T follicular helper cell (primary cell): Measurements from ENCODE around the gene CTTN.

Source experiments
- DNase-seq: peaks from one replicate; pipeline ENCODE4 v3.0.0-alpha.2; 2020; ENCODE audit warnings: low read depth
- total RNA-seq, 2 experiments: gene quantifications; one replicate each; lab custom pipeline; 2026; lab: John Stamatoyannopoulos, UW

Gene CTTN
- 2.0 to 55.5 reads per million in 2 experiments for total RNA-seq

DNA sequence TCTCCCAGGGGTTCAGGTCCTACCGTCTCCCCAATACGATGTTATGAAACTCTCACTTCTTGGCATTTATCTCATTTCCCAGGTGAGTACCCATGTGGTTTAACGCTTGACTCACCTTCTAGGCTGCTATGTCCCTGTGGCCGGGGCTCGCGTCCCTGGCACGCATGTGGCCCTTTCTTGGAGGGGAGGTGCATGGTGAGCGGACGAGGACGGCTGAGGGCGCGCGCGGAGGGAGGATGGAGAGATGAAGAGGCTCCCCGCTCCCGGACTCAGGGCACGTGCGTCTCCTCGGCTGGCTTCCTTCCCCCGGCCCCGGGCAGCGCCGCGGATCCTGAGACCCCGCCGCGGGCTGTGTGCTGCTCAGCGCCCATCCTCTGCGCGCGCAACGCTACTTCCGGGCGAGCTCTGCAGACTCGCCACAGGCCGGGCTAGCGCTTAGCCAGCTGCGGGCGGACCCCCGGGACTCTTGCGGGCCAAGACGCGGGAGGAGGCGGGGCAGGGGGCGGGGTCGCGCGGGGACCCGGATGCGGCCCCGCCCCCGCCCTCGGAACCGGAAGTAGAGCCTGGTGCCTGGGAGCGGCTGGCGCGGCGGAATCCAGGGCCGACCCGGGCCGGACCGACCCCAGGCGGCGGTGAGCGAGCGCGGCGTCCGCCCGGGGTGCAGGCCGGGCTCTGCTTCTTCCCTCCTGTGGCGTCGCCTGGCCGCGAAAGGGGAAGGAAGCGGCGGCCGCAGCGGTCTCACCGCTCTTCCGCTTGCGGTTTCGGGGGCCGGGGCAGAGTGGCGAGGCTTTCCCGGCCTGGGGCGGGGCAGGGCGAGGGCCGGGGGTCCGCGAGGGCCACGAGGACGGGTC, at the start of gene CTTN:
Gene CTTN, plus strand, starts transcription at position 547 of the 851 bp plus-strand sequence. CDS start 8,769 bp downstream, outside the sequence.
- DNase-seq: peak; percentile 37

DNA sequence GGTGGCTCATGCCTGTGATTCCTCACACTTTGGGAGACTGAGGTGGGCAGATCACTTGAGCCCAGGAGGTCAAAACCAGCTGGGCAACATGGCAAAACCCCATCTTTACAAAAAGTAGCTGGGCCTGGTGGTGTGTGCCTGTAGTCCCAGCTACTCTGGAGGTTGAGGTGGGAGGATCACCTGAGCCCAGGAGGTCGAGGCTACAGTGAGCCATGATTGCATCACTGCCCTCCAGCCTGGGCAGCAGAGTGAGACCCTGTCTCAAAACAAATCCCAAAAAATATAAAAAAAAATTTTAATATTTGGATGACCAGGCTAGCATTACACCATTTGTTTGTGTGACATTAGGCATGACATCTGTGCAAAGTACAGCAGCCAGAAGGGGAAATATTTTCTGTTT, 49.7 kb upstream of the CTTN start:
- DNase-seq: no peak

DNA sequence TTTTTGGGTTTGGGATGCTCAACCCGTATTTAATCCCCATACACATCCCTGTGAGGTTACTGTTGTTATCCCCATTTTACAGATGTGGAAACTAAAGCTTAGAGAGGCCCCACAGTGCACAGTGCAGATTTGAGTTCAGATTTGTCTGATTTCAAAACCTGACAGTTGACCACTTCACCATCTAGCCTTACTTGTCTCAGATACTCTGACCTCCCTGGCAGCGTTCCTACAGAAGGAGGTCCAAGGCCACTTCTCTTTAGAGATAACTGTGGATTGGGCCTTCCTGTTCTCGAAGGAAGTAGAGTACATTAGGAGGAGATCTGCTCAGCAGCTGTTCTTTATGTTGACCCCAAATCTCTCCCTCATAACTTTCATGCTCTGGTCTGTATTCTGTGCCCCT, 46.7 kb upstream of the CTTN start:
- DNase-seq: no peak

DNA sequence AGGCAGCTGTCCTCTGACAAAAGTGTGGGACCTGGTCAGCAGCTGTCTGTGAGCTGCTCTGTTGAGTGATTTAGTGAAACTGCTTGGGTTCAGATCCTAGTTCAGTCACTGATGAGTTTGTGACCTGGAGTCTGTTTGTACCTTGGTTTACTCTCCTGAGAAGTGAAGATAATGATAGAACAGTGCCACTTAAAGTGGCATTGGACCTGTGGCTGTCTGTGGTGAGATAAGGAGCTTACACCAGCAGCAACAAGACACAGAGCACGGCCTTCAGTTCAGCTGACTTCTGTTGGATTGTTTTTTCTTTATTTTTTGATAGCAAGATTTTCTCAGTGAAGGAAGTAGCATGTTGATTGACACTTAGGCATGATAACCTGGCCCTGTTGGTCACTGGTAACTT, 46.2 kb upstream of the CTTN start:
- DNase-seq: no peak

DNA sequence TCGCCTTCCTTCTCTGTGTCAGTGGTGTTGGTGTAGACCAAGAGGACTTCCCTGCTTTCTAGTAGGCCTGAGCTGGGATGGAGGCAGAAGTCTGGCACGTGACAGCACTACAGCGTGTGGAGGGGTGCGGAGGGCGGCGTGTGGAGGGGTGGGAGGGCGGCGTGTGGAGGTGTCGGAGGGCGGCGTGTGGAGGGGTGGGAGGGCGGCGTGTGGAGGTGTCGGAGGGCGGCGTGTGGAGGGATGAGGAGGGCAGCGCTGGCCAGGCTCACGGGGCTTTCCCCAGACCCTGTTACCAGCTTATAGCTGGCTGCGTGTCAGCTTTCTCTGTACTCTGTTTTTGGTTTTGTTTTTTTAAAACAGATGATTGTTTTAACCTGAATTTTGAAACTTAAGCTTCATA, 45.7 kb upstream of the CTTN start:
- DNase-seq: no peak

DNA sequence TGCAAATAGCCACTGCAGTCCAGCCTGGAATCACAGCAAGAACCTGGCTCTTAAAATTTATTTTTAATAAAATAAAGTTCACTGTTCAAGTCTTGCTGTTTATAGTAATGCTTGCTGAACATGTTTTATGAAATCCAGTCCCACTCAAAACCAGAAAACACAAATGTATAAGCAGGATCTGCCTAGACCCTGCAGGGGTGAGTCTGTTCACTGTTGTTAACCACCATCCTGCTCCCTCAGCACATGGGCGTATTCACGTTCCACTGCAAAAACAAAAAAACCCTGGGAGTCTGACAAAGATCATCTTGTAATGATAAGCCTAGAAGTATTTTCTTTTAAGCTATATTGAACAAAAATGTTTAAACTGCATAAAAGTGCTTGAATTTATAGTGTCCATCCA, 45.0 kb upstream of the CTTN start:
- DNase-seq: no peak

DNA sequence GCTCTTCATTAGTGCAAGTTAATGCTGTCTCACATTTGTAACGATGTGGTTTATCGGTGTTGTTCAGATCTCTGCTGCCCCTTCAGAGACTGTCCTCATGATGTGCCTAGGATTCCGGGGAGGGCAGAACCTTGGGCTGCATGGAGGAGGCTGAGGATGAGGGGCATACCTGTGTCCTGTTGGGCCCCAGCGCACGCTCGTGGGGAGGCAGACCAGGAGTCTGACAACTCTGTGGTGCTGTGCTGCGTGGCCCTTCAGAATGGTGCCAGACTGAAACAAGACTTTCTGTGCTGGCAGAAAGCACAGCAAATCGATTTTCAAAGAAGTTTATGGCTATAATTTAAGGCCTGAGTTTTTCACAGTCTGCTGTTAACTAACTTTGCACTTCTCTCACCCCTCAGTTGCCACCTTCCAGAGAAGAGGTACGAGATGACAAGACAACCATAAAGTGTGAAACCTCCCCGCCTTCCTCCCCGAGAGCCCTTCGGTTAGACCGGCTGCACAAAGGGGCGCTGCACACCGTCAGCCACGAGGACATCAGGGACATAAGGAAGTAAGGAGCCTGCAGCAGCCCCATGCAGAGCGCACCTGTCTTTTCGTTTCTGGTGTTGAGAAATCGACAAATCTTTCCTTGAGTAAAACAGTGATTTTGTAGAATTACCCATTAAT, 44.3 kb upstream of the CTTN start:
- no peak for DNase-seq

DNA sequence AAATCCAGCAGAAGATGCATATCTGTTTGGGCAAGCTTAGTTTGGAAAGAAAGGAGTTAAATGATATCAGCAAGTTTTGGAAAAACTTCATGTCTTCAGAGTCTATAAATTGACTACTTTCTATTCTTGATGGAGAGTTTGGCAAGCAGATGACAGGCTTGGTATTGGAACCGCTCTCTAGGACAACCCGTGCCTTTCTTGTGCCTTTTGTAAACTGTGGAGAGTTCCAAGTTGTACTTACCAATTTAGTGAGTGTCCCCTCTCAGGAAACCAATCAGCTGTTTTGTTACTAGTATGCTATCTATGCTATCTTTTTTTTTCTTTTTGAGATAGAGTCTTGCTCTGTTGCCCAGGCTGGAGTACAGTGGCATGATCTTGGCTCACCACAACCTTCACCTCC, 43.7 kb upstream of the CTTN start:
- DNase-seq: no peak

DNA sequence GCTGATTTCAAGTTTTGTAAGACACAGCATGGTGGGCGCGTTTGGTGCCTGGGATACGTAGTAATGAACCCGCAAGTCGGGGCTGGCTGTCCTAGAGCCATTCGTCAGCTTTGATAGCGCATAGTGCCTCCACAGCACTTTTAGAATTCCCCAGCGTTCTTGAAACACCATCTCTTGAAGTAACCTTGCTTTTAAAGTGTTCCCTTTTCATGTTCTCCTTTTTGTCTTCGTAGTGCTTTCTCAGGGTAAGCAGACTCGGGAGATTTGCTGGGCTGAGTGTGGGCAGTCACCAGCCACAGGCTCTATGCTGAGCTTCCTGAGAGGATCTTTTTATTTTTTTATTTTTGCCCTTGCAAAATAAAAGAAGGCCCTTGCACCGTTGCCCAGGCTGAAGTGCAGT, 39.6 kb upstream of the CTTN start:
- no peak for DNase-seq

DNA sequence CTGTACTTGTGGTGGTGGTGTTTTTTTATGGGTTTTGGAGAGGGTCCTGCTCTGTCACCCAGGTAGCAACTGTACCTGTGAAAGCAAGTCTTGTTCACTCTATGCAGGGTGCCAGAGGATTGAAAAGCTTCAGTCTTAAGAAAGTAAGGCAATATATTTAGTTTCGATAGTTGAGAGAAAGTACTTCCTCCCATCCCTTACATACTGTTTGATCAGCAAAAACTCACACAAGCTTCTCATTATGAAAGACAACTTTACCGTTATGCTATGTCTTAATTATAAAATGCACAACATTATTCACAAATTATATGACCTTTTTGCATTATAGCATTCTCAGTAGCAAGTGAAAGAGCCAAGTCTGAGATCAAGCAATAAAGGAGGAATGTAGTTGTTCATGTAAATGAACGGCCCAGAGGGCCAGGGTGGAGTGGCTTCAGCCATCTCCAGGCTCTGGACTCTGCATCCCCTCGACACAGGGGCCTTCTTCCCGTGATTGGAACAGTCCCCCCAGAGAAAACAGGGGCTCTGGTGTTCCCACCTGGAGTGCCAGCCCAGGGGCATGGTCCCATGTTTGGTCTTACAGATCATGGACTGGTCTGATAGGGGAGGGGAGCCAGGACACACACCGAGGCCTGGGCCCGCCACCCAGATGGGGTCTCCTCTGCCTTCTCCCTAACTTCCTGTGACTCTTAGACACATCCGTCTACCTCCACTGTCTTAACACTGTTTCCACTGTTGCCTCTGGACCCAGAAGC, 38.7 kb upstream of the CTTN start:
- DNase-seq: no peak

DNA sequence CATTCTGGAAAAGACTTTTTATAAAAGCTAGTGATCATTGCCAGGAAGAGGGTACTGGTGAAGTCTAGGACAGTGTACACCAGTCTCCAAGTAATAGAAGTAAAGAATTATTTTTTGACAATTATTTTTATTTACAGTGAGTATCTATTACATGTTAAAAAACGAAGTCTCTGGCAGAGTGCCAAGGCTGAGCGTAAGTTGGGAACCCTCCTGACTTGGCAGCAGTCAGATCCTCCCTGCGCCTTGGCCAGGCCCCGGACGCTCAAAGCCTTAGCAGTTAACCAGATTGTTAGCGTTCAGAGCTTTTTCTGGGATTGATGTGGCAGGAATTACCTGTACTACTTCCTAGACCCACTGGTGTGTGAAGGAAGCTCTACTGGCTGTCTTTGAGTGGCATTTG, 38.1 kb upstream of the CTTN start:
- DNase-seq: no peak

DNA sequence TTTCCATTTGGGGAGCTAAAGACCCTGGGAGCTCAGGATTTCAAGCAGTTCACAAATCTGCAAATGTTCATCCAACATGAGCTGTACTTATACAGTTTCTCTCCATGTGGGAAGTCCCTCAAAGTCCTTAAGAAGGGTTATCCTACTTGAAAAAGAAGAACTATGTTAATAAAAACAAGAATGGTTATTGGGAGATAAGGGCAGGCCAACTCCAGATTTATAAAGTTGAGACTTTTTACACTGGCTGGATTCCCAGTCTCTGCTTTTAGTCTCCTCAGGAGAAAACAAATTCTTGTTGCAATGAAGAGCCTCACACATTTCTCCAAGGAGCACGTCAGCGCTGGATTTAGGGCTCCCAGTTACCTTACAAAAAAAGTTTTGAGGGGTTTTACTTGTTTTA, 34.2 kb upstream of the CTTN start:
- DNase-seq: no peak

DNA sequence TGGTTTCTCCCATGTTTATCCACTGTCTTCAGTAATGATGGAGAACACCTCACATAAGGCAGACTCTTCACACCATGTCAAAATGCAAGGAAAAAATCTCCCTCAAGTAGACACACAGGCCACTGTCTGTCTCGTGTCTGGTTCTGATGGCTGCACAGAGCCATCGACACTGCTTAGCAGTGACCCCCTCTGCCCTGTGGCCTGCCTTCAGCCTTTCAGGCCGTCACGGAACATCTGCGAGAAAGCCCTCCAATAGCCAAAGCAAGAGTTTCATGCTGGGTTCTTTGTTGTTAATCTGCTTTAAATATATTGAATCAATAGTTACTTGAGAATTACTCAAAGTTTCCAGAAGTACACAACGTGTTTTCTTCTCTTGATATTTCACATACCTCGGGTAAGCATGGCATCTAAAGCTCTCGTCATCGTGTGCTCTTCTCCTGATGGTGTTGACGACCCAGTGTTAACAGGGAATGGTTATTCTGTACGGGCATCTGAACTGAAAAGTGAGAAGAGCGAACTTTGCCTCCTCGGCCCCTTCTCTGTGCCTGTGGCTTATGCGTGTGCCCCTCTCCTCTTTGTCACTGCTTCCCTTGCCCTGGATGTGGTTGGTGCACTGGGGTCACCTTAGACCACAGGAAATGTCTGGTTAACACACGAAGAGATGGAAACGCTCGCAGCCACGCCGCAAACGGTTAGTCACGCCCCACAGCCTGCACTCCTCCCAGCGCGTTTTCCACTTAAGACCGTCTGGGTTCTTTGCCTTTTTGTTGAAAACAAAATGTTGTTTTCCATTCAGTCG, 33.4 kb upstream of the CTTN start:
- no peak for DNase-seq

DNA sequence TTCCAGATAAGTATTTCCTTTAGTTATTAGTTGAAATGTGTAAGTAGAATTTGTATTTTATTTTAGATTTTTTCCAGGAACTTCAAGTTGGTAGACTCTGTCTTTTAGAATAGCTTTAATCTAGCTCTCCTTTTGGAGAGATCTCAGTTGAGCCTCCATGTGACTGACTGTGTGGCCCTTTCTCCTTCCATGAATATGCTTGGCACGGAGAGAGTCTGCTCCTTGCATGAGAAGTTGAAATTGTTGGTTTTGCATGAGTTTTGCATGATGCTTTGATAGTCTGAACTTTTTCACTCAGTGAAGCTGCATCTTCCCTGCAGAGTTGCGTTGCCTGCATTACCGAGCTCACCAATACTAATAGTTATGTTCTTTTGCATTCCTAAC, 32.8 kb upstream of the CTTN start:
- no peak for DNase-seq

DNA sequence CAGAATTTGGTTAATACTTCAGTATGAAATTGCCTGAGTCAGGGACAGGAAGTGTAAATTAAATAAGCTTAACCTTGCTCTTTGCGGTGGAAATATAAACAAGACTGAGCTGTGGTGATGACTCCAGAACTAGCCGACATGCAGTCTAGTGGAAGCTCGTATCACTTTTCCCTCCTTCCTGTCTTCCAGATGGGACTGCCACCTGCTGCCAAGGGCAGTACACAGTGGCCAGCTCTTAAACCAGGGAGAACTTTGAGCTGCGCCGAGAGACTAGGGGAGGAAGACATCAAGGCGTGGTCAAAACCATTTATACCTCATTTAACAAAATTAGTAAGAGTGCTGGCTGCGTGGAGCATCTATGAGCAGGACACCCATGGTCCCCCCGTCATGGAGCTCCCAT, 31.3 kb upstream of the CTTN start:
- no peak for DNase-seq

DNA sequence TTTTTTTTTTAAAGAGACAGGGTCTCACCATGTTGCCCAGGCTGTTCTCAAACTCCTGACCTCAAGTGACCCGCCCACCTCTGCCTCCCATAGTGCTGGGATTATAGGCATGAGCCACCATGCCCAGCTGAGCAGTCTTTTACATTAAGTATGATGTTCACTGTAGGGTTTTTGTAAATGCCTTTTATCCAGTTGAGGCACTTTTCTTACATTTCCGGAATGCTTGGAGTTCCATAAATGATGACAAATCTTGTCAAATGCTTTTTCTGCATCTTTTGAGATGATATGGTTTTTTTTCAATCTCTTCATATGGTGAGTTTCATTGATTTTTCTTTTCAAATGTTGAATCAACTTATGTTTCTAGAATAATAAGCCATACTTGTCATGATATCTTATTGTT, 29.4 kb upstream of the CTTN start:
- DNase-seq: no peak

DNA sequence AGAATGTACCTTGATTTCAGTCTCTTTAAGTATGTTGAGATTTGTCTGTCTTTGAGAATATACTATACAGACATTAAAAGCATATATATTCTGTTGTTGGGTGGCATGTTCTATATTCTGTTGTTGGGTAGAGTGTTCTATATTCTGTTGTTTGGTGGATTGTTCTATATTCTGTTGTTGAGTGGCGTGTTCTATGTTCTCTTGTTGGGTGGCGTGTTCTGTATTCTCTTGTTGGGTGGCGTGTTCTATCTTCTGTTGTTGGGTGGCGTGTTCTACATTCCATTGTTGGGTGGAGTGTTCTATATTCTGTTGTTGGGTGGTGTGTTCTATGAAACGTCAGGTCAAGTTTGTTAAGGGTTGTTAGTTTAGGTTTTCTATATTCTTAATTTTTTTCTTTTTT, 27.1 kb upstream of the CTTN start:
- no peak for DNase-seq

DNA sequence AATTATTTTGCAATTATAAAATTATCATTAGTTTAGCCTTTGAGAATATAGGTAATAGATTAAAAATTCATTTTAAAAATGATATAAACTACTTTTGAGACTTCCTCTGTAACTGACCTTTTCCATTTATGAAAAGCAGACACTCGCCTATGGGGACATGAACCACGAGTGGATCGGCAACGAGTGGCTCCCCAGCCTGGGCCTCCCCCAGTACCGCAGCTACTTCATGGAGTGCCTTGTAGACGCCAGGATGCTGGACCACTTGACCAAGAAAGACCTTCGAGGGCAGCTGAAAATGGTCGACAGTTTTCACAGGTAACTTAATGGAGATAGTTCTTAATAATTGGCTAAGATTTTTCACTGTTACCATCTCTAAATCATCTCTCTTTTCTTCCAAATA, 26.3 kb upstream of the CTTN start:
- DNase-seq: no peak

DNA sequence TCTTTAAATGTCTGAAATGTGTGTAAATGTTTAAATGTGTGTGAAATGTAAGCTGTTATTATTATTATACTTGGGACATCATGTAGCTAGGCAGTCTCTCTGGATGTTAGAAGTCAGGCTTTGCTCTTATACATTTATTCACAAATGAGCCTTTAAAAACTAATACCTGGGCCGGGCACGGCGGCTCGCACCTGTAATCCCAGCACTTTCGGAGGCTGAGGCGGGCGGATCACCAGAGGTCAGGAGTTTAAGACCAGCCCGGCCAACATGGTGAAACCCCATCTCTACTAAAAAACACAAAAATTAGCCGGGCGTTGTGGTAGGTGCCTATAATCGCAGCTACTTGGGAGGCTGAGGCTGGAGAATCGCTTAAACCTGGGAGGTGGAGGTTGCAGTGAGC, 21.7 kb upstream of the CTTN start:
- DNase-seq: no peak

DNA sequence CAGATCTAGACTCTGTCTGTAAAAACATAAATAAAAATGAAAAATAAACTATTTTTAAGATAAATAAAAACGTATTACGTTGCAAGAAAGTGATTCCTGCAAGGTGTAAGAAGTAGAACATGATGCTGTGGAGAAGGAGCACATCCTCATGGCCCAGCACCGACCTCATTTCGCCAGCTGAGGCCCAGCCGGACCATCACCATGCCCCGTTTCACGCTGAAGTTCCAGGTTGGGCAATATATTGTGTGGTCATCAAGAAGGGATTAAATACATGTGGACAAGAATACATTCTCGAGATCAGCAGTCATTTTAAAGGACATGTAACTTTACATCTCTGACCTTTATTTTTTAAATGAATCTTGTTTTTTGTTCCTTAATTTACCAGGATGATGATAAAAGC, 20.7 kb upstream of the CTTN start:
- no peak for DNase-seq

DNA sequence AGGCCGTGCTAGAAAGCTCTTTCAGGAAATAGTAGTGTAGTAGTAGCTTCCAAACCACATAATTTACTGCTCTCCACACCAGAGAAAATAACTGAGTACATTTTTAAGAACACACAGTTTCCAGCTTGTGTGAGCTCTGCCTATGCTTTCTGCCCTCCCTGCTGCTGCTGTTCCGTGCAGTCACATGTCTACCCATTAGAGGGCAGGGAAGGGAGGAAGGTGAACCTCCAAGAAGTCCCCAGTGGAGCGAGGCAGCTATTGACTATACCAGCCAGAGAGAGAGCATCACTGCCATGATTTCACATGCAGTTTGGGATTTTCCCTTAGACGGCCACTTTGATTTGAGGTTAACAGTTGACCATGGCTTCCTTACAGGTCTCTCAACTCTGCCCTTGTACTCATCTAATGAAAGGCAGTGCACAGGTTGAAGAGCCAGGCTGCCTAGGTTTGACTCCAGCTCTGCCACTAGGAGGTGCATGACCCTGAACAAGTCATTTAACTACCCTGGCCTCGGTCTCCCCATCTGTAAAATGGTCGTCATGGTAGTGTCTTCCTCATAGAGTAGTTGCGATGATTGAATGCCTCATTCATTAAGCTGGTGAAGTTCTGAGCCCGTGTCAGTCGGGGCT, 19.7 kb upstream of the CTTN start:
- DNase-seq: no peak

DNA sequence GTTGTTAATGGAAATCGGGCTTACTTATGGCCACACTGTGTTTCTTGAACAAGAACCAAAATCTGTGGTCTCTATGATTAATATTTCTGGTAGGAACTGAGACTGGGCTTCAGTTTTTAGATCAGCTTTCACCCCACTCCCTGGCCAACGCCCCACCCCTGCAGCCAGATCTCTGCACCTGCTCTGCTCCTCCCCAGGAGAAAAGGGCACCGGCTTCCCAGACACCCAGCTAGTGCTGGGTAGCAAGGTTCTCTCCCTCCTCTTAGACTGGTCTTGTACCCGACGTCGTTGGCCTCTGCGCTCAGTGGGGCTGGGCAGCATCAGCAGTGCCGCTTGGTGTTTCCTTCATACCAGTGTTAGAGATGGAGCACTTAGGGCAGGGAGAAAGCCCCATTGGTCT, 17.0 kb upstream of the CTTN start:
- no peak for DNase-seq
